ENCODE data around the gene MLIP.
"Not testable (repeated sequence)": the region's sequence is repeated elsewhere in the genome, so short reads cannot be mapped to it uniquely, and the experiment has no call there.

The MLIP gene

DNA sequence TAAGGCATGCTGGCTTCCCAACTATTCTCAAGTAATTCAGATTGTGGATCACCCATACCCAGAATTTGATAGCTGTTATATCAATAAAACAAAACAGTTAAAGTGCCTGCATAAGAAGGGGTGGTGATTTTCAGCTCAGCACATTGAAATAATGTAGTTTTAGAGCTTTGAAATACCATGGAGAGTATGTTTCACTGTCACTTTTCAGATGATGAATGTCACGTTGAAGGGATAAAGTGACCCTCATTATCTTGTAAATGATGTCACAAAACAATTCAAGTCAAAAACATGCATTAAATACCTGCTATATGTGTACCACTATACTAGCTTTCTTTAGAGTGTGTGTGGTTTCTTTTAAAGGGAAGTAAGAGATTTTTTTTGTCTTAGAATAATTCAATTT lies 27.6 kb downstream of the MLIP start:
- no peak for DNase-seq (ENCODE audit: low read depth in 2 of 2, low spot score in 1 of 2)

DNA sequence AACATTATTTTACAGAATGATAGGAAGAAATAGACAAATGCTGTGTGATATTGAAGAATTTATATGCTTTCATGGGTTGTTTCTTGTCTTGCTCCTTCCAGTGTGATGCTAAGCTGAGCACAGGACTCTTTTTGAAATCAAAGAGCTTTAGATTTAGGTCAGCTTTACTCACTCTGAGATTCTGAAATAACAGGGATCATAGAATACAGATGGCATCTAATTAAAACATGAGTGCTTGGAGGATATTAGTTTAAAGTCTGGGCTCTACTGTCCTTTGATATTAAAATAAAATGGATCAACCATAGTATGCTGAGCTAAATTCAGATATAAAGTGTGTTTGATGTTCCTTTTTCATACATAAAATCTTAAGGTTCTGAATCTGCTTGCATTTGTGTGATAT lies 29.6 kb downstream of the MLIP start:
- no peak for DNase-seq (ENCODE audit: low read depth in 2 of 2, low spot score in 1 of 2)

DNA sequence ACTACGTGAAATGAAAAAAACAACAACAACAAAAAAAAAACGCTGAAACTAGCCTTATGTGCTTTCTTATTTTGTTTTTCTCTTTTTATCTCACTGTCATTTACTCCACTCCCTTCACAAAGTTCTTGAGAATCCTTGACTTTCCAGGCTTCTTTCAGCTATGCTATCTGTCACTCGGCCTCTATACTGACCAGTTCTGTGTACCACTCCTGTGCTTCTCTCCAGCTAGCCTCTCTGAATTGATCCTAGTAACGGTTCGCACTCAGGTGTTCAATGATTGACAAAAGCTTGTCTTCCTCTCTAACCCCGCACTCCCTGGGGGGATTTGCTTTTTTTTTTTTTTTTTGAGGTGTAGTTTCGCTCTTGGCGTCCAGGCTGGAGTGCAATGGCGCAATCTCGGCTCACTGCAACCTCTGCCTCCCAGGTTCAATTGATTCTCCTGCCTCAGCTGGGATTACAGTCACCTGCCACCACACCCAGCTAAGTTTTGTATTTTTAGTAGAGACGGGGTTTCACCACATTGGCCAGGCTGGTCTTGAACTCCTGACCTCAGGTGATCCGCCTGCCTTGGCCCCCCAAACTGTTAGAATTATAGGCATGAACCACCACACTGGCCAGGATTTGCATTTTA lies 31.8 kb downstream of the MLIP start:
- no peak for DNase-seq (ENCODE audit: low read depth in 2 of 2, low spot score in 1 of 2)

DNA sequence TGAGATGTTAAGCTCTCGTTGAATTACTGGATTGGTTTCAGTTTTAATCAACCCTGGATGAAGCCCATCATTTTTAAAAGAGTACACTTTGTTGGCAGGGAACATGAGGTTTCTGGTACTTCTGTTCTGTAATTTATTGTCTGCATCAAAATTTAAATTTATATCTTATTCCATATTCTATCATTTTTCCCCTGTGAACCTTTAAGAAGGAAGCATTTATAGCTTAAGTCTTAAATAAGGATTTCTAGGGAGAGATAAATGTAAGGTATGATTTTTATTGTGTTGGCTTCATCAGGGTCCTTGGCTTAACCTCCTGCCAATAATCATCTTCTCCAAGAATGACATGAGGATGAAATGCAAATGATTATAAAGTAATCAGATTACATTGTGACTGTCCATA lies 40.6 kb downstream of the MLIP start:
- no peak for DNase-seq (ENCODE audit: low read depth in 2 of 2, low spot score in 1 of 2)

DNA sequence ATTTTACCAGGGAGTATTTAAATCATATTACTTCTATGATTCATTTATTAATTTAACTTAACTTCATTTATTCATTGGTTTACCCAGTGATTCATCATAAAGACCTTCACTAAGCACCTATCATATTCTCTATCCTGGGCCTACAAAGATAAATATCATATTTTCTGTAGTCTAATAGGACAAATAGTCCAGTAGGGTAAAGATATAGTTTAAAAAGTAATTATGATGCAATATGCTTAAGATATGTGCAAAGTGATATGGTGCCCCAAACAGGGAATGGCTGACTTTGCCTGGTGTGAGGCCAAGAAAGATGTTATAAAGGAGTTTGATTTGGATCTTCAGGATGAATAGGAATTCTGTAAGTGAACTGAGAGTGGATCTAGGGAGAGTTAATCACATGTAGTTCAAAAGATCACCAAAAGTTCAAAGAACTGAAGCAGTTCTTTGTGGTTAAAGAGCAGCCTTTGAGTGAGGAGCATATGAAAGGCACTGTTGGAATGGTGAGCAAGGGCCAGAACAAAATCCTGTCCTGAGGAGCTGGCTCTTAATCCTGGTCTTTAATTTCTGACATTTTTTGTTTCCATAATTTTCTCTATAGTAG lies 45.5 kb downstream of the MLIP start:
- no peak for DNase-seq (ENCODE audit: low read depth in 2 of 2, low spot score in 1 of 2)

DNA sequence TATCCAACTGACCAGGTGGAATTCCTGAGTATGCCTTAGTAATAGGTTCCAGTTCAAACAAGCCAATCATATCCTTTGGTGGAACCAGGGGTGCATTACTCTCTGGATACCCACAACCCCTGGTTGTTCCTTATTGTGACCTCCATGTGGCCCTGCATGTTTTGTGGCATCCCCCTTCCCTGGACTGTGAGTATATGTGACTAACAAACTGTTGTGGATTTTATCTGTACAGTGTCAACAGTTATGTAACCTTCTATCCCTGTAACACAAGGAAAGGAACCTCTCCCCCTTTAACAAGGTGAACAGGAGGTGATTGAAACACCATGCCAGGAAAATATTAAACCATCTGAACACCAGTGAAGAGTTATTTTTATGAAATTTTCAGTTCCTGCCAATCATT lies 46.2 kb downstream of the MLIP start:
- DNase-seq (ENCODE audit: low read depth in 2 of 2, low spot score in 1 of 2) = no peak

DNA sequence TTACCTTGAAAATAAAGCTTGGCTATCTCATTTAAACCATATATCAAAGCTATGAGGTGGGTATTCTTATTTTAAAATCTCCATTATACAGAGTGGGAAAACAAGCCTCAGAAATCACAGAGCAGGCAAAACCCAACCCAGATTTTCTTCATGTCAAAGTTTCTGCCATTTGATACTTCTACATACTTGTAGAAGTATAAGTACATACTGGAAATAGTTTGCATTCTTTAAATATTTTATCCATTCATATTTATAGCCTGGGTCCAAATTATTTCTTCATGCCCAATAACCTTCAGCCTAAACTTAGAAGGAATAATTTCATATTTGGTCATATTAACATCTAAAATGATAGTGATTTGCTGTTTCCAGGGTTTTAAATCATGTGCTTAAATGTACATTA lies 61.8 kb downstream of the MLIP start:
- no peak for DNase-seq (ENCODE audit: low read depth in 2 of 2, low spot score in 1 of 2)

DNA sequence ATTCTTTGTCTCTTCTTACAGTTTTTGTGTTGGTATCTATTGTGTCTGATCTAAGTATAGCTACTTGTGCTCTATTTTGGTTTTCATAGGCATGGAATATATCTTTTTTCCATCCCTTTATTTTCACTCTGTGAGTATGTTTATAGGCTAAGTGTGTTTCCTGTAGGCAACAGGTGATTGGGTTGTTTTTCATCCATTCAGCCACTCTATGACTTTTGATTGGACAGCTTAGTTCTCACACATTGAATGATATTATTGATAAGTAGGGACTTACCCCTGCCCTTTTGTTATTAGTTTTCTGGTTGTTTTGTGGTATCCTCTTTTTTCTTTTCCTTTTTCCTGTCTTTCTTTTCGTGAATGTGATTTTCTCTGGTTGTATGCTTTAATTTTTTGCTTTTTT lies 67.9 kb downstream of the MLIP start:
- DNase-seq (ENCODE audit: low read depth in 2 of 2, low spot score in 1 of 2) = no peak

DNA sequence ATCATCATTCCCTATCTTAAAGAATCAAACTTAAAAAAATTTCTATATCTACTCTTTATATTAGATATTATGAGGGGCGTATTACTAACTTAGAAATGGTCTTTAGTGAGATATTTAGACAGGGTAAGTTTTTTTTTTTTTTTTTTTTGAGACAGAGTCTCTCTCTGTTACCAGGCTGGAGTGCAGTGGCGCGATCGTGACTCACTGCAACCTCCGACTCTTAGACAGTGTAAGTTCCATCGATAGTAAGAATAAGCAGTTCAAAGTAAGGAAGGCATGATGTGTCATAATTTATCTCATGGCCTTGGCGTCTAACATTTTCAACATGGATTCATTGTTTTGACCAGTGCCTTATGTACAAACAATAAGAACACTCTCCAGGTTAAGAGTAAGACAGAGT lies 72.4 kb downstream of the MLIP start:
- no peak for DNase-seq (ENCODE audit: low read depth in 2 of 2, low spot score in 1 of 2)

DNA sequence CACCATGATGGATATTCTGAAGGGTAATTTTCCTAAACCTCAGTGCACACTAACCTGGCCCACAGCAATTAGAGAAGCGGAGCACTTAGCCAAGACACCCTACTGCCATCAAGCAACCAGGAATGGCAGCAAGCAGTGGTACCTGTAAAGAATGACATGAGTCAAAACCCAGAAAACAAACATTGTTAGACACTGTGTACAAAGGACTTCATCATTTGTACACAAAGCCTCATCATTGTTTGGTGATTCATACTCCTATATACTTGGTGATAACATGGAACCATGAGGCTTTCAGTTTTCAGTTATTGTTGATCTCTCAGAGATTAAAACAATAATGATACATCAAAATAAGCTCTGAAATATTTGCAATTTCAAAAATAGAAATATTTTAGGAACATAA lies 74.6 kb downstream of the MLIP start:
- DNase-seq (ENCODE audit: low read depth in 2 of 2, low spot score in 1 of 2) = no peak

DNA sequence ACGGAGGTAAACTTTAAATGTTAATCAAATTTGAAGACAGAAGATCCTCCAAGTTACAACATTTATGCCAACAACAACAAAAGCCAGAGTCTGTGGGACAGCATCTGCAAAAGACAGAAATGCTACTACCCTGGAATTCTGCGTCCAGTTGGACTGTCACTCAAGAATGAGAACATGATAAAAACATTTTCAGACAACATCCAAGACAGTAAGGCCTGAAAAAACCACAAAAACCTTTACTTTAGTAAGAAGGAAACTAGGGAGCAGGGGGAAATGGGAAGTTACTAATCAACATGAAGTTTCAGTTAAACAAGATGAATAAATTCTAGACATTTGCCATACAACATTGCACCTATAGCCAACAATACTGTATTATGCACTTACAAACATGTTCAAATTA lies 77.6 kb downstream of the MLIP start:
- no peak for DNase-seq (ENCODE audit: low read depth in 2 of 2, low spot score in 1 of 2)

DNA sequence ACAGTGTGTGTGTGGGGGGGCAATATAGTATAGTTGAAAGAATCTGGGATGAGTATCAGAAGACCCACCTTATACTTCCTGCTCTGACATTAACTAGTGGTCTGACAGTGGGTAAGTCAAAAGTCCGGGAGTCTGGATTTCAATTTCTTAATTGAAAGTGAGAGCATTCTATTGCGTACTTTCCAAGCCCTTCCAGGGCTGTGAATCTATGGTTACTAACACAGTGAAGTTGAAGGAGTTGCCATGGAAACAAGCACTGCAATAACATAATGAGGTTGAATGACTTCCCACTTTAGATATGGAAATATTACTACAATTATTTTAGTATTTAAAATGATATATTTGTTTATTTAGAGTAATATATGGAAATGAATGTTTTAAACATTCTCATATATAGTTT lies 80.2 kb downstream of the MLIP start:
- no peak for DNase-seq (ENCODE audit: low read depth in 2 of 2, low spot score in 1 of 2)

DNA sequence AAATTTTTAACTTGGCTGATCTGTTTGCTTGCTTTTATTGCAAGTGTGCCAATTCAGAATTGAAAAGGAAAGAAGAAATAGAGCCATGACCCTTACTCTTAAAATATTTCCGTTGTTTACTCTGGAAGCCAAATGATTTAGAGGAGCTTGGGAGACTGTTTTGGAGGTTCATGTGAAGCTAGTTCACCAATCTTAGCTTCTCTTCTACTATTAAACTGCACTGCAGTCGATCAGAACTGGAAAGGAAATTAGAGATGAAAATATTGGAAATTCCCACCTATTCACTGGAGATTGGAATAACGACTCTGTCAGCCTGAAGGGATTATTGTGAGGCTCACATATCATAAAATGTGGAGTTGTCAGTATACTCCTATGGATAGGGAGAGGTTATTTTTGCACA lies 81.8 kb downstream of the MLIP start:
- DNase-seq (ENCODE audit: low read depth in 2 of 2, low spot score in 1 of 2) = no peak

DNA sequence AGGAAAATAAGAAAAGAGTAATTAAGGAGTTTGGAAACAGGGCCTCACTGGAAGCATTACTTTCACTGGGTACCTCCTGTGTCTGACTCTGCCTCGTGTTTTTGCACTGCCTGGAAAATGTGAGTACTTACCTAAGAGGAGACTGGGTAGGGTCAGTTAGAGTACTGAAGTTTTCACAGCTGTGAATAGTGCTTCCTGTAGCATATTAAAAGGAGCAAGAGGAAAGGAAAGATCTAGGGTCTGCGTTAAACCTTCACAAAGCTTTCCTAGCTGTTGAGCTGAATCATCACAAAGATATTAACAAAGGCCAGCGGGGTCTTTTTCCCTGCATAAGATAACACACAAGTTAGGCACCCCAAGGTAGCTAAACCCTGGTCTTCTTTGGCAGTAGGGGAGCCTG lies 82.3 kb downstream of the MLIP start:
- no peak for DNase-seq (ENCODE audit: low read depth in 2 of 2, low spot score in 1 of 2)

DNA sequence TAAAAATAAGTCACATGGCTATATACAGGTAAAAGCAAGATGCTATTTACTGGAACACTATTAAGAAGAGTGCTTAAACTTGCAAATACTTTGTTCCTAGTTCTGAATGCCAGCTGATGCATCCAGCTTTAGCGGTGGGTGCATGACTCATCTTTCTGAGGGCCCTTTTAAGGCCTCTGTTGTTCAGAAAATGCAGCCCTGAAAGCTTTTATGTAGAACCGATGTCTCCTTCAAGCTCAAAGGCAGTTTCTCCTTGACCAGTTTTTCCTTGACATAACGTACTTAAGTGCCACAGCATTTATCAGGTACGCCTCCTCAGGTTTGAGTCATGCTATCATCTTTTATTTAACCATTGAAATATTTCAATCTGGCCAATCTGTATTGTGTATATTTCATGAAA lies 82.8 kb downstream of the MLIP start:
- no peak for DNase-seq (ENCODE audit: low read depth in 2 of 2, low spot score in 1 of 2)

DNA sequence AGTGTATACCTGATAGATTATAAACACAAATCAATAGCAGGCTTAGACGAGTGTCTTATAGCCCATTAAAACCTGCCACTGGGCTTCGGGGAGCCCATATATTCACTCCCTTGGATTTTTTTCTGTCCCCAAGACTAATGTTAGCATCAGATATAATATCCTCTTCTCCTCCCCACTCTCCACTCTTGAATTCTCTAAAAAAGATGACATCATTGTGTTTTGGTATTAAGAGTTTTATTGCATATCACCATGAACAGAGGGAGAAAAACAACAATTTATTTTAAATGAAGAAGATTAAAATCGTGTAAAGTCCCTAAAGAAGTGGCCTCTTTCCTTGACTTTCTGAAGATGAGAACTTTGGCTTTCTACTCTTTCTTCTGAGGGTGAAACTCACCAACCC lies 84.4 kb downstream of the MLIP start:
- DNase-seq (ENCODE audit: low read depth in 2 of 2, low spot score in 1 of 2) = no peak

DNA sequence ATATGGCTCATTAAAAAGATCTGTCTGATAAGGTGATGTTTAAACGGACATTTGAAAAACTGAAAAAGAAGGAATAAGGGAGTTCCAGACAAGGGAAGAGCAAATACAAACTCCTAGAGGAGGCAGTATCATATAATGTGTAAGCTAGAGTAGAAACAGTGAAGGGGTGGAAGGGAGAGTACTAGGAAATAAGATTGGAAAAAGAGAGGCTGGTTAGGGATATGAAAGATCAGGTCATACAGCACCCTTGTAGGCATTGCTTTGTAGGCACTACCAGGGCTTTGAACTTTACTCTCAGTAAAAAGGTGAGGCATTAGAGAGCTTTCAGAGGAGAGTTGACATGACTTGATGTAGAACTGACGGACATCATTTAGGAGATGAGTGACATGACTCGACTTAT lies 85.7 kb downstream of the MLIP start:
- DNase-seq (ENCODE audit: low read depth in 2 of 2, low spot score in 1 of 2) = no peak

DNA sequence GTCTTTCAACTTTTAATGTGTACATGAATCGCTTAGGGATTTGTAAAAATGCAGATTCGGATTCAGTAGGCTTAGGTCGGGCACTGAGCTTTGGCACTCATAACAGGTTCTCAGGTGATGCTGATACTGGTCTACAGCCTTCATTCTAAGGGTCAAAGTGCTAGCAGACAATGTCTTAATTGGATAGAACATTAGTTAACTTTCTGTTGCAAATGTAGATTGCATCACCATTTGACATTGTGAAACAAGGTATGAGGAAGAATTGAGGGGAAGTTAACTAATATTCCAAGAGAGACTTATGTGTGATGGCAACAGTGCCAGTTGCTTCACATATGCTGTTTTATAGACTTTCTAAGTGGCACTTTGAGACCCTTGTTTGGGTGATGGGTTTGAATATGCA lies 86.9 kb downstream of the MLIP start:
- no peak for DNase-seq (ENCODE audit: low read depth in 2 of 2, low spot score in 1 of 2)

DNA sequence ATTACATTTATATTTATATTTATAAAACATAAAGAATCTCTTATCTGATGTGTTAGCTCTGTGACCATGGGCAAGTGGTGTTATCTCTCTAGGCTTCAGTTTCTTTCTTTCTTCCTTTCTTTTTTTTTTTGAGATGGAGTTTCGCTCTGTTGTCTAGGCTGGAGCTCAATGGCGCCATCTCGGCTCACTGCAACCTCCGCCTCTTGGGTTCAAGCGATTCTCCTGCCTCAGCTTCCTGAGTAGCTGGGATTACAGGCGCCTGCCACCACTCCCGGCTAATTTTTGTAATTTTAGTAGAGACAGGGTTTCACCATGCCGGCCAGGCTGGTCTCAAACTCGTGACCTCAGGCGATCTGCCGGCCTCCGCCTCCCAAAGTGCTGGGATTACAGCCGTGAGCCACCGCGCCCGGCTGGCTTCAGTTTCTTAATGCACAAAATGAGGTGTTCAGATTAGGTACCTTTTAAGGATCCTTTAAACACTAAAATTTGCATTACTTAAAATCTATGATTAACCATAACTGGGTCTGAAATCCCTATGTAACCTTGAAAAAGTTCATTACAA lies 92.3 kb downstream of the MLIP start:
- DNase-seq (ENCODE audit: low read depth in 2 of 2, low spot score in 1 of 2) = not testable (repeated sequence)

DNA sequence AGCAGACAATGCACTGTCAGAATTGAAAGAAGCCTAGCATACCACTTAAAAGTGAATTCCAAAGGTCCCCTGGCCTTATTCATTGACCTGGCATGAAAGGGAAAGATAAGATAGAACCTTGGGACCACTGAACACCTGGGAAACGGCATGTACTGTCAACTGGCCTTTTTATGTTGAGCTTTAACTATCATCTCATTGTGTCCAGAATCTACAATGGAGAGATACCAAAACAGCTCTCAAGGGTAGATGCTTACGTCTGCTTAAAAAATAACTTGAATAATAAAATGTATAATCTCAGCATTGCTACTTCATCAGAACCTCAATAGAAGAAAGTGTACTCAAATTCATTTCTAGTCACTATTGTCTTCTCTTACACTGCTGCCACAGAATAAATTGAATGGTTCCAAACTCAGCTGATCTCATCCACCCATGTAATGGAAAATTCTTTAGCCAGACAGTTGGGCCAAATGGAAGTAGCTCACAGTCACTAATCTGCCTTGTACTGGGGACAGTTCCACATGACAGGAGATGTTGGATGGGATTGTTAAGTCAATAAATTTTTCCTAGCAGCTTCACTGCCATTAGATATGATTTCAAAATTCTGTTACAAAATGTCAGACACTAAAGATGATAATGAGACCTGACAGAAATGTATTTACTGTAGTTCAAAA lies 93.8 kb downstream of the MLIP start:
- DNase-seq (ENCODE audit: low read depth in 2 of 2, low spot score in 1 of 2) = no peak

DNA sequence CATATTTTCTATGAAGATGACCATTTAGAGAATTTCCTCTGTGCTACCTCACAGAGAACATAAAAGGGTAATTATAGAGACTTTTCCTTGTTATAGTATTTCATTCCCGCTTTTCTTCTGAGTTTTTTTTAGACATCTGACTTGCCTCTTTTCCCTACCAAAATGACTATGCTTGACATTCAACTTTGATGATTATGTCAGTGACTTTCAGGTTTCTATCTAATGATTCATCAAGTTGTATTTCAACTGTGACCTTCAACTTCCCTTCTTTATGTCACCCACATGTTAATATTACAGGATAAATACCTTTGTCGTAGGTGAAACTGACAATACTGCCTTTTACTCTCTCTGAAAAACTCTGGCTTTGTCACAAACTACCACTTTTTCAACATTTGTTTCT lies 95.3 kb downstream of the MLIP start:
- no peak for DNase-seq (ENCODE audit: low read depth in 2 of 2, low spot score in 1 of 2)

DNA sequence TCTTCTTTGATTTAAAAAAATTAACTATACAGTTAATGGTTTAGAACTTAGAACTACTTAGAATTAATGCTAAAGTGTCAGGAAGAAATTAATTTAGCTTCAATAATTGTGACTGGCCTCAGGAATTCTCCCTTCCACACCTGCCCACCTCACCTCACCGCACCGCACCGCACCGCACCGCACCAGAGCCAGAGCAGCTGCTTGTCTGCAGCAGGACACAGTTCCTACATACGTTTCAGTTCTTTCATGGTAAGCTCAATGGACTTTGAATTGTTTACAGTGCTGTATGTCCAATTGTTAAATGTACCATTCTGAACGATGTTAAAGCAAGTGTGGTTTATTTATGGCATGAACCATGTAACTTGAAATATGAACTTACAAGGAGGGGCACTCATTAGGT lies 98.7 kb downstream of the MLIP start:
- DNase-seq (ENCODE audit: low read depth in 2 of 2, low spot score in 1 of 2) = not testable (repeated sequence)

DNA sequence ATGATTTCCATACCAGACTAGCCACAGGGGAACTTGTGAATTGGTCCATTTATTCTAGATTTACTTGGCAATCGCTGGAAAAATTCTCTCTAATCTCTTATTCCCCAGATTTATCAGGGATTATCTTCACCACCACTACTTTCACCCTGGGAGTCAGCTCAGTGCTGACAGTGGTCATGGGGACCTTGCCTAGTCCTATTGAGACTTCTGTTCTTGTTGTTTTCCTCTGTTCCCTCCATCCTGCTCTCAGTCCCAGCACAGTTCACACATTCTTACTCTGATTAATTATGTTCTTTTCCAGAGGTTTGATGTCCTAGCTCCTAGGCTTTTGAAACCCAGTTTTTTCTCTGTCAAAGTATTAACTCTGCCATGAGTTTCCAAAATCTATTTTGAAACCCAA lies 103.0 kb downstream of the MLIP start:
- DNase-seq (ENCODE audit: low read depth in 2 of 2, low spot score in 1 of 2) = no peak

Data from stimulated activated CD8-positive, alpha-beta memory T cell treated with anti-CD3 and anti-CD28 coated beads, Interleukin-4, amount 100 ng/mL, for 4 hours (primary cell).